GM23338 (cell line): ENCODE results near the gene WSCD1.

Source experiments
- CREB1 ChIP-seq: fragments of 250-450 bp; sonication (Bioruptor Pico); IDR thresholded peaks from 2 replicates; pipeline ENCODE4 v1.5.0; 2020; ENCODE audit warnings: low read depth, mild to moderate bottlenecking, moderate library complexity
- EZH2 ChIP-seq: fragments of 200-600 bp; sonication (generic); IDR thresholded peaks from one replicate; pipeline ENCODE4 v1.8.0; 2017; ENCODE audit warnings: antibody characterized with exemption, mild to moderate bottlenecking, low read depth; ENCODE audit not compliant: unreplicated experiment
- EZH2phosphoT487 ChIP-seq: fragments of 200-600 bp; sonication (generic); IDR thresholded peaks from one replicate; pipeline ENCODE4 v1.8.1; 2018; ENCODE audit warnings: antibody characterized with exemption; ENCODE audit not compliant: unreplicated experiment
- JUNB ChIP-seq: IDR thresholded peaks from one replicate; pipeline ENCODE4 v1.6.1; 2016; ENCODE audit warnings: antibody characterized with exemption; ENCODE audit not compliant: unreplicated experiment
- NANOG ChIP-seq: IDR thresholded peaks from 2 replicates; pipeline ENCODE4 v1.6.1; 2016; ENCODE audit warnings: antibody characterized with exemption, borderline replicate concordance
- POLR2AphosphoS5 ChIP-seq: IDR thresholded peaks from 2 replicates; pipeline ENCODE4 v1.6.1; 2016; ENCODE audit warnings: antibody characterized with exemption, low read depth
- STAT1 ChIP-seq: IDR thresholded peaks from one replicate; pipeline ENCODE4 v1.6.1; 2016; ENCODE audit warnings: antibody characterized with exemption; ENCODE audit not compliant: unreplicated experiment
- ZNF114 ChIP-seq: fragments of 250-450 bp; sonication (Bioruptor Pico); IDR thresholded peaks from 2 replicates; pipeline ENCODE4 v1.5.0; 2020; ENCODE audit warnings: mild to moderate bottlenecking, moderate library complexity
- ZNF331 ChIP-seq: fragments of 250-450 bp; sonication (Bioruptor Pico); IDR thresholded peaks from 2 replicates; pipeline ENCODE4 v1.5.0; 2020; ENCODE audit warnings: low read depth, mild to moderate bottlenecking, moderate library complexity
- TF ChIP-seq, protein P1 (sequence below), 2 experiments: fragments of 200-600 bp in 1 of 2; sonication (generic) in 1 of 2; conservative IDR thresholded peaks; 2 replicates each; pipeline versions ENCODE4 v1.5.1 to v1.6.1; 2016 to 2017; ENCODE audit warnings: antibody characterized with exemption in 2 of 2, low read depth in 2 of 2, mild to moderate bottlenecking in 2 of 2, moderate library complexity in 1 of 2
- TF ChIP-seq, protein P2 (sequence below): IDR thresholded peaks from one replicate; pipeline ENCODE4 v1.6.1; 2018; ENCODE audit warnings: antibody characterized with exemption; ENCODE audit not compliant: unreplicated experiment
- TF ChIP-seq, protein P3 (sequence below): IDR thresholded peaks from 2 replicates; pipeline ENCODE4 v1.6.1; 2016; ENCODE audit warnings: antibody characterized with exemption

DNA sequence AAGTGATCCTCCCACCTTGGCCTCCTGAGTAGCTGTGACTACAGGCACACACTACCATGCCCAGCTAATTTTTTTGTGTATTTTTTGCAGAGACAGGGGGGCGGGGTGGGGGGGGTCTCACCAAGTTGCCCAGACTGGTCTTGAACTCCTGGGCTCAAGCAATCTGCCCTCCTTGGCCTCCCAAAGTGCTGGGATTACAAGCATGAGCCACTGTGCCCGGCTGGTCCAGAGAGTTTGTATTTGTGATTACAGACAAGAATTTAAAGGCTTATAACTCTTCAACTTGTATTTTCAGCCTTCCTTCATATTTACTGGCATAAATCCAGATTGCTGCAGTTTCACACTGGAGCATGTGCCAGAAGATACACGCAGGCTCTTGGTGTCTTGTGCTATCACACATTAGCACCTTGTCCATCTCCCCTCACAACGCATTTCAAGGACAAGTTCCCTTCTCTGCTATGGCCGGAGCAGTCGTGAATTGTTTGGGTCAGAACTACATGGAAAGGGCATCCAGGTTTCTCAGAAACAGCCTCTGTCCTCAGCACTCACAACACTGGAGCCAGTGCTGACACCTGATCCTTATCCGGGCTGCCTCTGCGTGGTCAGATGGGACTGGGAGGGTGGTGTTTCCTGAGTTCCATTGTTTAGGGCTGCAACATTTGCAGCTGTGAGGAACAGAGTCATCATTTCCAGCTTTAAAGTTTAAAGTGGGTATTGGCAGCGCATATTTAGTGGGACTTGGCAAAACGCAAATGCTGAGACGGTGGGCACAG, 28.1 kb downstream of the WSCD1 start:
- TF ChIP-seq, protein P1, sequence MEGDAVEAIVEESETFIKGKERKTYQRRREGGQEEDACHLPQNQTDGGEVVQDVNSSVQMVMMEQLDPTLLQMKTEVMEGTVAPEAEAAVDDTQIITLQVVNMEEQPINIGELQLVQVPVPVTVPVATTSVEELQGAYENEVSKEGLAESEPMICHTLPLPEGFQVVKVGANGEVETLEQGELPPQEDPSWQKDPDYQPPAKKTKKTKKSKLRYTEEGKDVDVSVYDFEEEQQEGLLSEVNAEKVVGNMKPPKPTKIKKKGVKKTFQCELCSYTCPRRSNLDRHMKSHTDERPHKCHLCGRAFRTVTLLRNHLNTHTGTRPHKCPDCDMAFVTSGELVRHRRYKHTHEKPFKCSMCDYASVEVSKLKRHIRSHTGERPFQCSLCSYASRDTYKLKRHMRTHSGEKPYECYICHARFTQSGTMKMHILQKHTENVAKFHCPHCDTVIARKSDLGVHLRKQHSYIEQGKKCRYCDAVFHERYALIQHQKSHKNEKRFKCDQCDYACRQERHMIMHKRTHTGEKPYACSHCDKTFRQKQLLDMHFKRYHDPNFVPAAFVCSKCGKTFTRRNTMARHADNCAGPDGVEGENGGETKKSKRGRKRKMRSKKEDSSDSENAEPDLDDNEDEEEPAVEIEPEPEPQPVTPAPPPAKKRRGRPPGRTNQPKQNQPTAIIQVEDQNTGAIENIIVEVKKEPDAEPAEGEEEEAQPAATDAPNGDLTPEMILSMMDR (conservative IDR thresholded peaks at IDR 0.05; ENCODE audit: low read depth in 2 of 2): no peak
- TF ChIP-seq, protein P2, sequence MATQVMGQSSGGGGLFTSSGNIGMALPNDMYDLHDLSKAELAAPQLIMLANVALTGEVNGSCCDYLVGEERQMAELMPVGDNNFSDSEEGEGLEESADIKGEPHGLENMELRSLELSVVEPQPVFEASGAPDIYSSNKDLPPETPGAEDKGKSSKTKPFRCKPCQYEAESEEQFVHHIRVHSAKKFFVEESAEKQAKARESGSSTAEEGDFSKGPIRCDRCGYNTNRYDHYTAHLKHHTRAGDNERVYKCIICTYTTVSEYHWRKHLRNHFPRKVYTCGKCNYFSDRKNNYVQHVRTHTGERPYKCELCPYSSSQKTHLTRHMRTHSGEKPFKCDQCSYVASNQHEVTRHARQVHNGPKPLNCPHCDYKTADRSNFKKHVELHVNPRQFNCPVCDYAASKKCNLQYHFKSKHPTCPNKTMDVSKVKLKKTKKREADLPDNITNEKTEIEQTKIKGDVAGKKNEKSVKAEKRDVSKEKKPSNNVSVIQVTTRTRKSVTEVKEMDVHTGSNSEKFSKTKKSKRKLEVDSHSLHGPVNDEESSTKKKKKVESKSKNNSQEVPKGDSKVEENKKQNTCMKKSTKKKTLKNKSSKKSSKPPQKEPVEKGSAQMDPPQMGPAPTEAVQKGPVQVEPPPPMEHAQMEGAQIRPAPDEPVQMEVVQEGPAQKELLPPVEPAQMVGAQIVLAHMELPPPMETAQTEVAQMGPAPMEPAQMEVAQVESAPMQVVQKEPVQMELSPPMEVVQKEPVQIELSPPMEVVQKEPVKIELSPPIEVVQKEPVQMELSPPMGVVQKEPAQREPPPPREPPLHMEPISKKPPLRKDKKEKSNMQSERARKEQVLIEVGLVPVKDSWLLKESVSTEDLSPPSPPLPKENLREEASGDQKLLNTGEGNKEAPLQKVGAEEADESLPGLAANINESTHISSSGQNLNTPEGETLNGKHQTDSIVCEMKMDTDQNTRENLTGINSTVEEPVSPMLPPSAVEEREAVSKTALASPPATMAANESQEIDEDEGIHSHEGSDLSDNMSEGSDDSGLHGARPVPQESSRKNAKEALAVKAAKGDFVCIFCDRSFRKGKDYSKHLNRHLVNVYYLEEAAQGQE: no peak
- no peak for TF ChIP-seq POLR2AphosphoS5
- TF ChIP-seq, protein P3, sequence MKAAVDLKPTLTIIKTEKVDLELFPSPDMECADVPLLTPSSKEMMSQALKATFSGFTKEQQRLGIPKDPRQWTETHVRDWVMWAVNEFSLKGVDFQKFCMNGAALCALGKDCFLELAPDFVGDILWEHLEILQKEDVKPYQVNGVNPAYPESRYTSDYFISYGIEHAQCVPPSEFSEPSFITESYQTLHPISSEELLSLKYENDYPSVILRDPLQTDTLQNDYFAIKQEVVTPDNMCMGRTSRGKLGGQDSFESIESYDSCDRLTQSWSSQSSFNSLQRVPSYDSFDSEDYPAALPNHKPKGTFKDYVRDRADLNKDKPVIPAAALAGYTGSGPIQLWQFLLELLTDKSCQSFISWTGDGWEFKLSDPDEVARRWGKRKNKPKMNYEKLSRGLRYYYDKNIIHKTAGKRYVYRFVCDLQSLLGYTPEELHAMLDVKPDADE: no peak
- no peak for TF ChIP-seq EZH2
- TF ChIP-seq EZH2phosphoT487: no peak
- no peak for TF ChIP-seq NANOG
- TF ChIP-seq STAT1: no peak
- TF ChIP-seq CREB1 (CRISPR knock-in tag): no peak
- TF ChIP-seq JUNB: no peak
- TF ChIP-seq ZNF114: no peak
- TF ChIP-seq ZNF331 (CRISPR knock-in tag): no peak
